Large intestine (tissue), 3 donors: ENCODE results near the gene EDIL3. TPM values are rescaled to one million over a fixed set of nuclear protein-coding genes. Genes with fewer than 3 reads are reported as not detected.

Experiments
- DNase-seq, 2 donors: peaks; one replicate each; pipeline versions ENCODE4 v3.0.0 to v3.0.0-alpha.2; 2013
- H3K27ac ChIP-seq: one replicate; pipeline ENCODE4 v1.5.1; 2013; ENCODE audit warnings: low read length
- H3K27me3 ChIP-seq: 2 replicates; pipeline ENCODE4 v1.6.1; 2013; ENCODE audit warnings: low read length; ENCODE audit not compliant: control insufficient read depth, insufficient read depth
- H3K36me3 ChIP-seq: 2 replicates; pipeline ENCODE4 v1.6.1; 2013; ENCODE audit warnings: low read length; ENCODE audit not compliant: control insufficient read depth, insufficient read depth
- H3K4me1 ChIP-seq: one replicate; pipeline ENCODE4 v1.6.1; 2013; ENCODE audit warnings: low read length; ENCODE audit not compliant: control insufficient read depth, insufficient read depth
- H3K4me3 ChIP-seq: one replicate; pipeline ENCODE4 v1.5.1; 2013; ENCODE audit warnings: low read length
- H3K9me3 ChIP-seq: one replicate; pipeline ENCODE4 v1.6.1; 2013; ENCODE audit warnings: mild to moderate bottlenecking, low read depth, low read length, moderate library complexity; ENCODE audit not compliant: control insufficient read depth
- WGBS: methylation state at CpG from one replicate; pipeline ENCODE4 v1.1.5; 2013; ENCODE audit warnings: low lambda C conversion rate; ENCODE audit not compliant: insufficient coverage; 5-methylcytosine and 5-hydroxymethylcytosine counted together
- polyA plus RNA-seq: library from polyadenylated mRNA; unstranded; fragments of 120-200 nt; gene quantifications from one replicate; pipeline ENCODE4 v1.2.1, GENCODE V29; 2013

Gene EDIL3
- polyA plus RNA-seq, 1 donor = 31.2 TPM

- Histone ChIP-seq H3K36me3 (no peaks in the 10 kb centered on the region), H3K27me3 (no peaks in the 10 kb centered on the region), H3K9me3 (no peaks in the 10 kb centered on the region), H3K27ac (no peak overlapping the region), H3K4me1 (no peaks in the 10 kb centered on the region), H3K4me3 (no peak overlapping the region)
- no peak for DNase-seq
- WGBS = 89% methylated on average over 3 of the region's 3 CpGs
Measured at GRCh38 chr5:84130006-84130580, 254.6 kb downstream of the EDIL3 start.

- no peak for DNase-seq
- Histone ChIP-seq H3K36me3 (no peaks in the 10 kb centered on the region), H3K4me1 (no peaks in the 10 kb centered on the region), H3K27me3 (no peaks in the 10 kb centered on the region), H3K9me3 (no peaks in the 10 kb centered on the region), H3K4me3 (no peak overlapping the region), H3K27ac (no peak overlapping the region)
- WGBS = 100% methylated on average over 3 of the region's 3 CpGs
Measured at GRCh38 chr5:84125216-84125615, 259.5 kb downstream of the EDIL3 start.

DNA sequence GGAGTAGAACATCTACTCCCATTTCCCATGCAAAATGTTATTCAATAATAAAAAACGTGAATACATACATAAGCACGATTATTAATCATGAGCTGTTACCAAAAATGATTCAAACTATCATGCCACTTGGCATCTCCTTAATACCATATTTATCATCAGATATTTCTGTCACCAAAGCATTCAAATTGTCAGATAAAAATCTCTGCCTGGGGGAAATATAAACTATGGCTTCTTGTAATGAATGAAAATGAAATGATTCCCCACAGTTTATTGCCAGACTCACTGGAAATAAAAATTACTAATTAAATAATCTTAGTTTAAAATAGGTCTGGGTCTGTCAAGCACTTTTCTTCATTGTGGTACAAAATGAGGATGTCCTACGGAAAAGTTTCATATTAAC lies 265.4 kb downstream of the EDIL3 start:
- WGBS = 81% methylated on average over 2 of the region's 3 CpGs
- Histone ChIP-seq H3K4me1 (no peaks in the 10 kb centered on the region), H3K4me3 (no peak overlapping the region), H3K9me3 (no peaks in the 10 kb centered on the region), H3K27me3 (no peaks in the 10 kb centered on the region), H3K27ac (no peak overlapping the region), H3K36me3 (no peaks in the 10 kb centered on the region)
- DNase-seq = no peak

- no peaks in the 10 kb centered on the region for H3K4me1 ChIP-seq
- no peak overlapping the region for H3K27ac ChIP-seq
- no peaks in the 10 kb centered on the region for H3K9me3 ChIP-seq
- no peak overlapping the region for H3K4me3 ChIP-seq
- WGBS = 100% methylated on average over 1 of the region's 2 CpGs
- no peaks in the 10 kb centered on the region for H3K27me3 ChIP-seq
- no peak for DNase-seq
- H3K36me3 ChIP-seq = no peaks in the 10 kb centered on the region
Measured at GRCh38 chr5:84118551-84118950, 266.1 kb downstream of the EDIL3 start.

DNA sequence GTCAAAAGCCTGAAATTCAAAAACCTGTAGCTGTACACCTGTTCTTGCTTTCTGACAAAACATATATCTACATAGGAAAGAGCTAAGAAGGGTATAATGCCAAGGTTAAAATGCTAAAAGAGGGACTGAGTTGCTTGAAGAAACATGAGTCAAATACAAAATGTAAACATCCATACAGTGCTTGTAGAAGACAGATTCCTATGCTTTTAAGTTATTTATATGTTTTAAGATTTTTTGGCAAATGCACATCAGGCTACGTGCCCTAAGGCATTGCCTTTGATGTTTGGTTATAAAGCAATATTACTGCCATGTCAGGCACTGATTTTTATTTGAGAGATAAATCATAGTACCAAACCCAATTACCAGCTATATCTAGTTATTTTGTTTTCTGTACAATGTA lies 269.0 kb downstream of the EDIL3 start:
- no peak overlapping the region for H3K27ac ChIP-seq
- H3K9me3 ChIP-seq = no peaks in the 10 kb centered on the region
- WGBS = no CpG with 5 or more reads among the region's 1 CpG
- no peaks in the 10 kb centered on the region for H3K4me1 ChIP-seq
- no peaks in the 10 kb centered on the region for H3K36me3 ChIP-seq
- H3K4me3 ChIP-seq = no peak overlapping the region
- no peaks in the 10 kb centered on the region for H3K27me3 ChIP-seq
- DNase-seq = no peak

DNA sequence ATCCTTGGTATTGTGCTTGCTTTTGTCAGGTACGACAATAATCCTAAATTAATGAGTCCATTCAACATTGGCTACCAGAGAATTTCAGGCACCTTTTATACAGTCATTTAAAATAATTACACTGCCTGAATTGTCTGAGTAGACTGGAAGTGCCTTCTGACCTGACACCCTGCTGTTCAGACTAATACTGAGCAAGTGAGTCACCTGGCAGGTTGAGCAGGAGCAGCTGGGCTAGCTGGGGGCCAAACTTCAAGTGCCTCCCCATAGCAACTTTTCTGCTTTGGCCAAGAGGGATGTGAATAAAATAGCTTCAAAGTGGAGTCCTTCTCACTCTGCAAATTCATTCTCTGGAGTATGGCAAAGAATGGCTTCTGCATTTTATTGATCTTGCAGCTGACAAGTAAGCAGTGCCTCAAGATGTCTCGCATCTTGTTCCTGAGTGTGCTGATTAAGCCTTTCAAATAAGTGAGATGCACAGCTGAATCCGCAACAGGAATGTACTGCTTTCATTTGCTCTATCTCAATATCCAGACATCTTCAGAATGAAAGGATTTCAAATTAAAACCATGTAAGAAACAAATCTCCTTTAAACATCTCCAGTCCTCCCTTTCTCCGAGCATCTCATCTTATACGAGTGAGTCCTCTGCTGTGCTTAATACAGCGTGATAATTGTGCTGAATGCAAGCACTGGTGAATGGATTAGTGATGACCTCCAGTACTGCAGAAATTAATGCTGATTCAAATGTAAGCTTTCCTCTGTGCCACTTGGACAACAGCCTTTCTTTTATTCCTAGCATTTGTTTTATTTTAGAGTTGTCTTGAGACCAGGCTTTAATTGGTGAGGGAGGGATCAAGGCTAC lies 271.2 kb downstream of the EDIL3 start:
- 90% methylated on average over 2 of the region's 6 CpGs for WGBS
- no peaks in the 10 kb centered on the region for H3K27me3 ChIP-seq
- H3K9me3 ChIP-seq = no peaks in the 10 kb centered on the region
- no peak overlapping the region for H3K27ac ChIP-seq
- H3K4me1 ChIP-seq = no peaks in the 10 kb centered on the region
- DNase-seq = no peak
- no peak overlapping the region for H3K4me3 ChIP-seq
- H3K36me3 ChIP-seq = no peaks in the 10 kb centered on the region

- 100% methylated on average over 1 of the region's 3 CpGs for WGBS
- Histone ChIP-seq H3K9me3 (no peaks in the 10 kb centered on the region), H3K27me3 (no peaks in the 10 kb centered on the region), H3K36me3 (no peaks in the 10 kb centered on the region), H3K4me3 (no peak overlapping the region), H3K4me1 (no peaks in the 10 kb centered on the region), H3K27ac (no peak overlapping the region)
- DNase-seq = no peak
Measured at GRCh38 chr5:84092738-84093137, 291.9 kb downstream of the EDIL3 start.

- Histone ChIP-seq H3K27me3 (no peaks in the 10 kb centered on the region), H3K36me3 (no peaks in the 10 kb centered on the region), H3K9me3 (no peaks in the 10 kb centered on the region), H3K4me1 (no peaks in the 10 kb centered on the region), H3K27ac (no peak overlapping the region), H3K4me3 (no peak overlapping the region)
- no peak for DNase-seq
- WGBS = 0% methylated on average over 1 of the region's 4 CpGs
Measured at GRCh38 chr5:84091127-84091799, 293.4 kb downstream of the EDIL3 start.

- H3K4me1 ChIP-seq = no peaks in the 10 kb centered on the region
- H3K9me3 ChIP-seq = no peaks in the 10 kb centered on the region
- H3K27me3 ChIP-seq = no peaks in the 10 kb centered on the region
- WGBS = 60% methylated on average over 1 of the region's 2 CpGs
- no peak overlapping the region for H3K27ac ChIP-seq
- DNase-seq = no peak
- no peak overlapping the region for H3K4me3 ChIP-seq
- H3K36me3 ChIP-seq = no peaks in the 10 kb centered on the region
Measured at GRCh38 chr5:84088996-84089395, 295.7 kb downstream of the EDIL3 start.

- H3K9me3 ChIP-seq = no peaks in the 10 kb centered on the region
- no CpG with 5 or more reads among the region's 6 CpGs for WGBS
- H3K27ac ChIP-seq = no peak overlapping the region
- no peak for DNase-seq
- no peaks in the 10 kb centered on the region for H3K27me3 ChIP-seq
- H3K4me1 ChIP-seq = no peaks in the 10 kb centered on the region
- H3K36me3 ChIP-seq = no peaks in the 10 kb centered on the region
- H3K4me3 ChIP-seq = no peak overlapping the region
Measured at GRCh38 chr5:84086511-84086910, 298.2 kb downstream of the EDIL3 start.
